Measurements from ENCODE around the gene NAP1L1. TPM values are rescaled to one million over a fixed set of nuclear protein-coding genes. Genes with fewer than 3 reads are reported as not detected.
"Not testable (repeated sequence)": the region's sequence is repeated elsewhere in the genome, so short reads cannot be mapped to it uniquely, and the experiment has no call there.

The NAP1L1 gene
- total RNA-seq, 1 experiment from 2014 or later = 287 TPM

DNA sequence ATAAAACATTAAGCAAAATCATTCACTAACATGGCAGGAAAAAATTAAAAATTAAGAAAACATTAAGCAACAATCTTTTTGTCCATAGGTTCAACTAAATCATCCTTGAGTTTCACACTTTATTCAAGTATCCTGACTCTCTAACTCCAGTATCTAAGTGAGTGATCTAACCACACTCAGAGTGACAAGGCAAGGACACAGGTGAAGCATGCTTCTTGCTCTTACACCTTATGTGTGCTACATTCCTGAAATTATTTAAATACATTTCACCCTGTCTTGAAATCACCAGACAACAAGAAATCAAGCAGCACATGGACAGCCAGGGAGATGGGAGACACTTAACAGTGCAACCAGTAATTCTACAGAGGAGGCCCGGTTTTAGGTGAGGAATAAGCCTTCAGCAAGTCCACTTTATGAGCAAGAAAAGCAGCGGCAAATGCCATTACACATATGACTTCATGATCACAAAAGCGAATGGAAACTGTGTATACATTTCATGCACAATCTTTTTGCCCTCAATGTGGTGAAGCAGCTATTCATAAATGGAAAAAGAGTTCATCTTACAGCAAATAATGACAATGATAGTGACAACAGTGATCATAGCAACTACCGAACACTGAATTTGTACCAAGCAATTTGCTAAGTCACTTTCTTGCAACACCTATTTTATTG is 90.3 kb downstream of the NAP1L1 start:
- no peak for DNase-seq (ENCODE audit: low read depth in 1 of 2, low spot score in 2 of 2)
- Histone ChIP-seq H3K4me3 (no peak overlapping the region), H3K27me3 (replicated peaks) (no peaks in the 10 kb centered on the region), H3K4me1 (replicated peaks) (peaks cover 25% of the 10 kb centered on the region), H3K36me3 (no peaks in the 10 kb centered on the region), H3K9me3 (replicated peaks) (no peaks in the 10 kb centered on the region), H3K27ac (no peak overlapping the region)

DNA sequence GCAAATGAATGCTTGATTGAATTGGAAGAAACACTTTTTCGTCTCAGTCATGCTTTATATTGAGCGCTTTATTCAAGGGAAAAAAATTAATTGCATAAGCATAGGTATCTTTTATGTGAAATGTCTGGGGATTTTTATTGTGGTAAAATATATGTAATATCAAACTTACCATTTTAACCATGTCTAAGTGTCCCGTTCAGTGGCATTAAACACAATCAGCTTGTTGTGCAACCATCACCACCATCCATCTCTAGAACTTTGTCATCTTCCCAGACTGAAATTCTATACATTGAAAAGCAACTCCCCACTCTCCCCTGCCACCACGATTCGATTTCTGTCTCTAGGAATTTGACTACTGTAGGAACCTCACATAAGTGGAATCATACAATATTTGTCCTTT is 92.7 kb downstream of the NAP1L1 start:
- Histone ChIP-seq H3K36me3 (no peaks in the 10 kb centered on the region), H3K27ac (no peak overlapping the region), H3K27me3 (replicated peaks) (no peaks in the 10 kb centered on the region), H3K4me3 (no peak overlapping the region), H3K9me3 (replicated peaks) (no peaks in the 10 kb centered on the region), H3K4me1 (replicated peaks) (peaks cover 3% of the 10 kb centered on the region)
- no peak for DNase-seq (ENCODE audit: low read depth in 1 of 2, low spot score in 2 of 2)

DNA sequence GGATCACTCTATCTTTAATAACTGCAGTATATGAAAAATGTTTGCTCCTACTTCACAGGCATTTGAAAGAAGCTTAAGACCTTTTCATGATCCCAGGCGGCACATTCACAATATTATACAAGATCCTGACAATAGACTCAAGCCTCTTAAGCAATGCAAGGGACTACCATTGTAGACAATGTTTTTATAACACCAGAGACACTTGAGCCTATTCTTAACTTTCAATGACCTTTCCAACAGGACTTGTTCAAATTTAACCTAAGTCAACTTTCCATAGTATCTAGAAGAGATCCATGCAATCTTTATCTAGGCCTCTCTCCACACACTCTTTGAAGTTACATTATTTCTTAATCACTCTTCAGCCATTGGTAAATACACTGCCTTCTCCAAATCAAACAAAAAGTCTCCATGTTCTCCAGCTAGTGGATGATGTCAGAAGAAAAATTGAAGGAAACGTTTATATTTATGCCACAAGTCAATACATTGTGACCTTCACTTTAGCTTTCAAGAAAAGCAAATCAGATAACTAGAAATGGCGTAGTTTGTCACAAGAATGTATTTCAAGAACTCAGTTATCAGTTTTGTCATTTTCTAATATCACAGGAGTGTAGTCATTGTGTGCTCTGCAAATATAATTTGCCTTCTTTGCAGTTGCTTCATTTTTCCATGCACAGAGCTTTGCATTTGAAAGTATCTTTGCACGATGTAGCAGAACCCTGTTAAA is 94.1 kb downstream of the NAP1L1 start:
- DNase-seq (ENCODE audit: low read depth in 1 of 2, low spot score in 2 of 2) = no peak
- Histone ChIP-seq H3K36me3 (no peaks in the 10 kb centered on the region), H3K27ac (no peak overlapping the region)

DNA sequence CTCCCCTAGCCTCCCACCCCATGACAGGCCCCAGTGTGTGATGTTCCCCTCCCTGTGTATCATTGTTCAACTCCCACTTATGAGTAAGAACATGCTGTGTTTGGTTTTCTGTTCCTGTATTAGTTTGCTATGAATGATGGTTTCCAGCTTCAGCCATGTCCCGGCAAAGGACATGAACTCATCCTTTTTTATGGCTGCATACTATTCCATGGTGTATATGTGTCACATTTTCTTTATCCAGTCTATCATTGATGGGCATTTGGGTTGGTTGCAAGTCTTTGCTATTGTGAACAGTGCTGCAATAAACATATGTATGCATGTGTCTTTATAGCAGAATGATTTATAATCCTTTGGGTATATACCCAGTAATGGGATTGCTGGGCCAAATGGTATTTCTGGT is 96.8 kb downstream of the NAP1L1 start:
- H3K4me3 ChIP-seq; H3K27me3 ChIP-seq (replicated peaks); H3K36me3 ChIP-seq; H3K27ac ChIP-seq; H3K9me3 ChIP-seq (replicated peaks); DNase-seq (ENCODE audit: low read depth in 1 of 2, low spot score in 2 of 2): not testable (repeated sequence)
- peaks cover 27% of the 10 kb centered on the region for H3K4me1 ChIP-seq (replicated peaks)

More for the DNA sequence above, 94.1 kb downstream of the NAP1L1 start:
- Histone ChIP-seq H3K9me3 (replicated peaks) (no peaks in the 10 kb centered on the region), H3K27me3 (replicated peaks) (no peaks in the 10 kb centered on the region), H3K4me3 (no peak overlapping the region), H3K4me1 (replicated peaks) (peaks cover 15% of the 10 kb centered on the region)

Other genes with a start within 250 kb of the NAP1L1 start
- 19.5 and 23.6 TPM in 2 replicates for gene PHLDA1, start 52.9 kb downstream of the NAP1L1 start, total RNA-seq (2014; rRNA removed; shearing (Covaris generic))